Neuron (in vitro differentiated cells): ENCODE data around the gene PTPRN2.

ENCODE experiments used
- H2AFZ ChIP-seq: one replicate; pipeline ENCODE4 v1.6.1; 2013; ENCODE audit warnings: low read depth, mild to moderate bottlenecking, inconsistent platforms, low read length, moderate library complexity
- H3K27me3 ChIP-seq: one replicate; pipeline ENCODE4 v1.6.1; 2013; ENCODE audit warnings: low read length; ENCODE audit not compliant: insufficient read depth
- H3K36me3 ChIP-seq: one replicate; pipeline ENCODE4 v1.6.1; 2013; ENCODE audit warnings: low read length; ENCODE audit not compliant: insufficient read depth
- H3K4me1 ChIP-seq: one replicate; pipeline ENCODE4 v1.6.1; 2013; ENCODE audit warnings: low read length; ENCODE audit not compliant: insufficient read depth
- H3K4me3 ChIP-seq: 2 replicates; pipeline ENCODE4 v1.5.1; 2013; ENCODE audit warnings: mild to moderate bottlenecking, low read length, moderate library complexity
- H3K9me3 ChIP-seq: one replicate; pipeline ENCODE4 v1.6.1; 2013; ENCODE audit warnings: low read length

Gene PTPRN2

GRCh38 chr7:157859915-157860314 lies 727.7 kb downstream of the PTPRN2 start:
- no peaks in the 10 kb centered on the region for H3K9me3 ChIP-seq

GRCh38 chr7:157857578-157858075 lies 730.0 kb downstream of the PTPRN2 start:
- Histone ChIP-seq H2AFZ (no peak overlapping the region), H3K4me1 (peaks cover 6% of the 10 kb centered on the region), H3K27me3 (no peaks in the 10 kb centered on the region), H3K4me3 (no peak overlapping the region), H3K9me3 (peaks cover 3% of the 10 kb centered on the region), H3K36me3 (no peaks in the 10 kb centered on the region)

More at GRCh38 chr7:157859915-157860314, 727.7 kb downstream of the PTPRN2 start:
- Histone ChIP-seq H2AFZ (no peak overlapping the region), H3K36me3 (no peaks in the 10 kb centered on the region), H3K4me1 (peaks cover 7% of the 10 kb centered on the region), H3K27me3 (no peaks in the 10 kb centered on the region), H3K4me3 (no peak overlapping the region)

GRCh38 chr7:157856873-157857577 lies 730.6 kb downstream of the PTPRN2 start:
- peaks cover 6% of the 10 kb centered on the region for H3K4me1 ChIP-seq
- peaks cover 3% of the 10 kb centered on the region for H3K9me3 ChIP-seq
- no peaks in the 10 kb centered on the region for H3K27me3 ChIP-seq
- no peak overlapping the region for H2AFZ ChIP-seq
- no peak overlapping the region for H3K4me3 ChIP-seq
- no peaks in the 10 kb centered on the region for H3K36me3 ChIP-seq

- peaks cover 3% of the 10 kb centered on the region for H3K9me3 ChIP-seq
- H3K4me3 ChIP-seq: no peak overlapping the region
Observed at GRCh38 chr7:157855452-157856213, 732.0 kb downstream of the PTPRN2 start.

GRCh38 chr7:157855016-157855415 lies 732.6 kb downstream of the PTPRN2 start:
- Histone ChIP-seq H3K36me3 (no peaks in the 10 kb centered on the region), H3K4me1 (peaks cover 19% of the 10 kb centered on the region)

More at GRCh38 chr7:157855452-157856213, 732.0 kb downstream of the PTPRN2 start:
- peaks cover 19% of the 10 kb centered on the region for H3K4me1 ChIP-seq
- no peak overlapping the region for H2AFZ ChIP-seq
- no peaks in the 10 kb centered on the region for H3K27me3 ChIP-seq
- no peaks in the 10 kb centered on the region for H3K36me3 ChIP-seq

GRCh38 chr7:157854066-157854891 lies 733.3 kb downstream of the PTPRN2 start:
- no peak overlapping the region for H2AFZ ChIP-seq
- H3K27me3 ChIP-seq: no peaks in the 10 kb centered on the region
- no peak overlapping the region for H3K4me3 ChIP-seq
- no peaks in the 10 kb centered on the region for H3K36me3 ChIP-seq
- peaks cover 6% of the 10 kb centered on the region for H3K9me3 ChIP-seq
- peaks cover 18% of the 10 kb centered on the region for H3K4me1 ChIP-seq

More at GRCh38 chr7:157855016-157855415, 732.6 kb downstream of the PTPRN2 start:
- Histone ChIP-seq H3K4me3 (no peak overlapping the region), H3K27me3 (no peaks in the 10 kb centered on the region), H2AFZ (no peak overlapping the region), H3K9me3 (peaks cover 3% of the 10 kb centered on the region)

GRCh38 chr7:157853789-157854065 lies 733.9 kb downstream of the PTPRN2 start:
- Histone ChIP-seq H3K36me3 (no peaks in the 10 kb centered on the region), H3K27me3 (no peaks in the 10 kb centered on the region), H3K4me1 (peaks cover 18% of the 10 kb centered on the region), H3K9me3 (peaks cover 9% of the 10 kb centered on the region), H3K4me3 (no peak overlapping the region), H2AFZ (no peak overlapping the region)

- no peak overlapping the region for H2AFZ ChIP-seq
- peaks cover 9% of the 10 kb centered on the region for H3K9me3 ChIP-seq
- no peaks in the 10 kb centered on the region for H3K36me3 ChIP-seq
- H3K4me1 ChIP-seq: peaks cover 18% of the 10 kb centered on the region
- no peaks in the 10 kb centered on the region for H3K27me3 ChIP-seq
- no peak overlapping the region for H3K4me3 ChIP-seq
Observed at GRCh38 chr7:157853076-157853788, 734.4 kb downstream of the PTPRN2 start.

GRCh38 chr7:157851501-157852067 lies 736.0 kb downstream of the PTPRN2 start:
- peak overlapping the region; percentile 10 for H3K4me3 ChIP-seq
- H3K36me3 ChIP-seq: no peaks in the 10 kb centered on the region
- H2AFZ ChIP-seq: peak overlapping the region; percentile 66
- no peaks in the 10 kb centered on the region for H3K27me3 ChIP-seq
- H3K9me3 ChIP-seq: peaks cover 9% of the 10 kb centered on the region
- peaks cover 18% of the 10 kb centered on the region for H3K4me1 ChIP-seq

GRCh38 chr7:157850481-157851444 lies 736.9 kb downstream of the PTPRN2 start:
- H2AFZ ChIP-seq: no peak overlapping the region
- no peaks in the 10 kb centered on the region for H3K36me3 ChIP-seq
- peaks cover 18% of the 10 kb centered on the region for H3K4me1 ChIP-seq
- no peaks in the 10 kb centered on the region for H3K27me3 ChIP-seq
- peaks cover 9% of the 10 kb centered on the region for H3K9me3 ChIP-seq
- H3K4me3 ChIP-seq: no peak overlapping the region

- peaks cover 18% of the 10 kb centered on the region for H3K4me1 ChIP-seq
- no peak overlapping the region for H2AFZ ChIP-seq
- H3K4me3 ChIP-seq: no peak overlapping the region
- no peaks in the 10 kb centered on the region for H3K36me3 ChIP-seq
- peaks cover 13% of the 10 kb centered on the region for H3K9me3 ChIP-seq
- no peaks in the 10 kb centered on the region for H3K27me3 ChIP-seq
Observed at GRCh38 chr7:157849726-157850125, 737.9 kb downstream of the PTPRN2 start.
